Erythroblast (primary cell): ENCODE data around the gene TNS1.
"Not testable (repeated sequence)": the region's sequence is repeated elsewhere in the genome, so short reads cannot be mapped to it uniquely, and the experiment has no call there.

ENCODE experiments used
- GATA1 ChIP-seq: IDR thresholded peaks from 2 replicates; pipeline ENCODE4 v1.6.1; 2011; ENCODE audit warnings: low read depth, mild to moderate bottlenecking, control low read depth, low read length, moderate library complexity
- POLR2A ChIP-seq: IDR thresholded peaks from 2 replicates; pipeline ENCODE4 v1.6.1; 2011; ENCODE audit warnings: mild to moderate bottlenecking, low read length

- TF ChIP-seq POLR2A, GATA1: not testable (repeated sequence)
Observed at GRCh38 chr2:217786560-217786959, 216.2 kb downstream of the TNS1 start.
